K562 (cell line): Measurements from ENCODE around the gene FOXO4. TPM values are rescaled to one million over a fixed set of nuclear protein-coding genes. Genes with fewer than 3 reads are reported as not detected.

ENCODE experiments used
- CXXC5 ChIP-seq: fragments of 250-450 bp; sonication (Bioruptor Pico); IDR thresholded peaks from 2 replicates; pipeline ENCODE4 v1.8.0; 2022; ENCODE audit warnings: inconsistent platforms, mild to moderate bottlenecking, moderate library complexity
- KDM4B ChIP-seq, 2 experiments: fragments of 450-650 bp in 1 of 2; sonication (generic) in 1 of 2; IDR thresholded peaks; 2 replicates each; pipeline ENCODE4 v1.6.1; 2016 to 2017; ENCODE audit warnings: borderline replicate concordance in 2 of 2, antibody characterized with exemption in 1 of 2, low read depth in 1 of 2, mild to moderate bottlenecking in 1 of 2
- NFRKB ChIP-seq: fragments of 450-650 bp; IDR thresholded peaks from 2 replicates; pipeline ENCODE4 v1.6.1; 2016; ENCODE audit warnings: low read depth
- POLR2G ChIP-seq: fragments of 200-400 bp; formaldehyde crosslinking; IDR thresholded peaks from 2 replicates; pipeline ENCODE4 v1.6.1; 2017; ENCODE audit warnings: low read depth, mild to moderate bottlenecking, antibody characterized with exemption, low read length, moderate library complexity
- RBBP5 ChIP-seq: fragments of 200-600 bp; sonication (generic); IDR thresholded peaks from 2 replicates; pipeline ENCODE4 v1.6.1; 2012; ENCODE audit warnings: borderline replicate concordance, mild to moderate bottlenecking, low read length, control low read depth, inconsistent platforms; ENCODE audit not compliant: insufficient read depth, poor library complexity, severe bottlenecking
- TAF7 ChIP-seq: fragments of 450-650 bp; IDR thresholded peaks from 2 replicates; pipeline ENCODE4 v1.6.1; 2016; ENCODE audit warnings: missing genetic modification characterization, missing compliant biosample characterization
- ZBTB7A ChIP-seq: IDR thresholded peaks from 2 replicates; pipeline ENCODE4 v1.6.1; 2011; ENCODE audit warnings: low read depth, mild to moderate bottlenecking, low read length, moderate library complexity, borderline replicate concordance; ENCODE audit not compliant: control insufficient read depth
- ZNF197 ChIP-seq: fragments of 200-800 bp; sonication (Bioruptor generic); IDR thresholded peaks from 2 replicates; pipeline ENCODE4 v1.6.1; 2016; ENCODE audit warnings: low read depth, missing genetic modification characterization, missing compliant biosample characterization
- polyA plus RNA-seq, 8 experiments: library from polyadenylated mRNA; depleted of rRNA in 4 of 8; stranded (reverse) in 5 of 8; unstranded in 3 of 8; fragments of >200 nt; fragmentation: Nextera tagmentation in 2 of 8; fragmentation: Illumina TruSeq in 1 of 8; extraction: Ambion mirVana in 2 of 8; extraction: Trizol in 1 of 8; gene quantifications; 2 replicates each; pipeline versions ENCODE4 v1.2.1 to v1.2.3, GENCODE V29; 2011 to 2014; ENCODE audit warnings: inconsistent platforms in 1 of 8, missing spikeins in 1 of 8
- total RNA-seq, 7 experiments: library from RNA; depleted of rRNA in 6 of 7; stranded (reverse); fragments of >200 nt in 6 of 7; fragmentation: Illumina TruSeq in 2 of 7; extraction: Trizol in 2 of 7; gene quantifications; 2 replicates each; pipeline versions ENCODE4 v1.2.1 to v1.2.3, GENCODE V29; 2011 to 2021; ENCODE audit warnings: low replicate concordance in 1 of 7
- TF ChIP-seq, protein P1 (sequence below), 3 experiments: fragments of 200-800 bp in 1 of 3; fragments of 250-450 bp in 1 of 3; fragments of 450-650 bp in 1 of 3; sonication (Bioruptor Pico) in 1 of 3; sonication (Bioruptor generic) in 1 of 3; formaldehyde crosslinking in 1 of 3; IDR thresholded peaks; 2 replicates each; pipeline versions ENCODE4 v1.6.1 to v1.8.0; 2016 to 2022; ENCODE audit warnings: mild to moderate bottlenecking in 2 of 3, missing genetic modification characterization in 2 of 3, missing compliant biosample characterization in 1 of 3, moderate library complexity in 1 of 3
- TF ChIP-seq, protein P2 (sequence below): fragments of 450-650 bp; formaldehyde crosslinking; IDR thresholded peaks from 2 replicates; pipeline ENCODE4 v1.4.0; 2020; ENCODE audit warnings: mild to moderate bottlenecking, moderate library complexity

The FOXO4 gene
- total and polyA plus RNA-seq, 9 of the 15 experiments (the other 6 are each of a cell fraction or from before 2014, with no cell fraction given) = 0.13 to 26.6 (median 8.5) TPM

DNA sequence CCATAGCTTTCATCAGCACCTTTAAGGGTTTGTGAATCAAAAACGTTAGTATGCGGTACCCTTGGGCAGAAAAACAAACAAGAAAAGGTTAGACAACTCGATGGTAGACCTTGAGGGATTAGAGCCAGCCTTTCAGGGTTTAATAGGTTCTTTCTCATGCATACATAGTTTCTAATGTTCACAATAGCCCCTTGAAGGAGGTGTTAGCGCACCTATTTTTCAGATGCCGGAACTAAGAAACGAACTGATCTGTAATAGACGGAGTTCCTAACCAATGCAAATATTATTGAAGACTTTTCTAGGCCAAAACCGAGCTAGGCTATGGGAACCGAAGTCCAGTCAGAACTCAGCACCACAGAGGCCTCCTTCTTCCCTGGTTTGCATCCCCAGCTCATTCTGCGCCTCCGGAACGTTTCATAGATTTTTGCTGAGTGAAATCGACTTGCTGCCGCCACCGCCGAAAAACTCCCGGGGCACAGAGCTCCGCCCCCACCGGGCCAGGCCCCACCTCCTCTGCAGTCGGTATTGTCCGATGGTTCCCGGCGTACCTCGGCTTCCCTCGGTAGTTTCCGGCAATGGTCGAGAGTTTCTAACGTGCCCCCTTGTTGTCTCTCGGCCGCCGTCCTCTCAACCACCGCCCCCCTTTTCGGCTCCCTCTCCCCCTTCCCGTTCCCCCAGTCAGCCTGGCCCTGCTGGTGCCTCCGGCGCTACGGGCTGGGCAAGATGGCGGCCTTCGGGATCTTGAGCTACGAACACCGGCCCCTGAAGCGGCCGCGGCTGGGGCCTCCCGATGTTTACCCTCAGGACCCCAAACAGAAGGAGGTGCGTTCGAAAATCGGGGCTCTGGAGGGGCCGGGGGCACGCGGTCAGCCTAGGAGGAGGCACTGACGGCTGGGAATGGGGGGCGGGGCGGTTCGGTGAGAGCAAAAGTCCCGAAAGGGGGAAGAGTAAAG, 22.7 kb downstream of the FOXO4 start, which contains the start of gene MED12 (continued):
- TF ChIP-seq, protein P1, sequence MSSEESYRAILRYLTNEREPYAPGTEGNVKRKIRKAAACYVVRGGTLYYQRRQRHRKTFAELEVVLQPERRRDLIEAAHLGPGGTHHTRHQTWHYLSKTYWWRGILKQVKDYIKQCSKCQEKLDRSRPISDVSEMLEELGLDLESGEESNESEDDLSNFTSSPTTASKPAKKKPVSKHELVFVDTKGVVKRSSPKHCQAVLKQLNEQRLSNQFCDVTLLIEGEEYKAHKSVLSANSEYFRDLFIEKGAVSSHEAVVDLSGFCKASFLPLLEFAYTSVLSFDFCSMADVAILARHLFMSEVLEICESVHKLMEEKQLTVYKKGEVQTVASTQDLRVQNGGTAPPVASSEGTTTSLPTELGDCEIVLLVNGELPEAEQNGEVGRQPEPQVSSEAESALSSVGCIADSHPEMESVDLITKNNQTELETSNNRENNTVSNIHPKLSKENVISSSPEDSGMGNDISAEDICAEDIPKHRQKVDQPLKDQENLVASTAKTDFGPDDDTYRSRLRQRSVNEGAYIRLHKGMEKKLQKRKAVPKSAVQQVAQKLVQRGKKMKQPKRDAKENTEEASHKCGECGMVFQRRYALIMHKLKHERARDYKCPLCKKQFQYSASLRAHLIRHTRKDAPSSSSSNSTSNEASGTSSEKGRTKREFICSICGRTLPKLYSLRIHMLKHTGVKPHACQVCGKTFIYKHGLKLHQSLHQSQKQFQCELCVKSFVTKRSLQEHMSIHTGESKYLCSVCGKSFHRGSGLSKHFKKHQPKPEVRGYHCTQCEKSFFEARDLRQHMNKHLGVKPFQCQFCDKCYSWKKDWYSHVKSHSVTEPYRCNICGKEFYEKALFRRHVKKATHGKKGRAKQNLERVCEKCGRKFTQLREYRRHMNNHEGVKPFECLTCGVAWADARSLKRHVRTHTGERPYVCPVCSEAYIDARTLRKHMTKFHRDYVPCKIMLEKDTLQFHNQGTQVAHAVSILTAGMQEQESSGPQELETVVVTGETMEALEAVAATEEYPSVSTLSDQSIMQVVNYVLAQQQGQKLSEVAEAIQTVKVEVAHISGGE (CRISPR knock-in tag; IDR thresholded peaks at IDR 0.05) = peak in 1 of 3 experiments; percentile 29; a peak in 1 of 6 replicates
- TF ChIP-seq ZNF197 (CRISPR knock-in tag) (no peak), TAF7 (tag) (peak; percentile 20; the same call in 1 of the 2 replicates), NFRKB (peak; percentile 66; the same call in 1 of the 2 replicates), POLR2G (peak; percentile 82), ZBTB7A (0 out of 2 replicates have a peak, but pooled peaks have one; percentile 30), KDM4B (IDR thresholded peaks at IDR 0.05; ENCODE audit: borderline replicate concordance in 2 of 2, low read depth in 1 of 2) (no peak), RBBP5 (peak; percentile 61), CXXC5 (CRISPR knock-in tag) (0 out of 2 replicates have a peak, but pooled peaks have one; percentile 10)
- TF ChIP-seq, protein P2, sequence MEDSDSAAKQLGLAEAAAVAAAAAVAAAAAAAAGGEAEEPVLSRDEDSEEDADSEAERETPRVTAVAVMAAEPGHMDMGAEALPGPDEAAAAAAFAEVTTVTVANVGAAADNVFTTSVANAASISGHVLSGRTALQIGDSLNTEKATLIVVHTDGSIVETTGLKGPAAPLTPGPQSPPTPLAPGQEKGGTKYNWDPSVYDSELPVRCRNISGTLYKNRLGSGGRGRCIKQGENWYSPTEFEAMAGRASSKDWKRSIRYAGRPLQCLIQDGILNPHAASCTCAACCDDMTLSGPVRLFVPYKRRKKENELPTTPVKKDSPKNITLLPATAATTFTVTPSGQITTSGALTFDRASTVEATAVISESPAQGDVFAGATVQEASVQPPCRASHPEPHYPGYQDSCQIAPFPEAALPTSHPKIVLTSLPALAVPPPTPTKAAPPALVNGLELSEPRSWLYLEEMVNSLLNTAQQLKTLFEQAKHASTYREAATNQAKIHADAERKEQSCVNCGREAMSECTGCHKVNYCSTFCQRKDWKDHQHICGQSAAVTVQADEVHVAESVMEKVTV = peak; percentile 69
